Measurements from ENCODE around the gene NRARP.

The NRARP gene

DNA sequence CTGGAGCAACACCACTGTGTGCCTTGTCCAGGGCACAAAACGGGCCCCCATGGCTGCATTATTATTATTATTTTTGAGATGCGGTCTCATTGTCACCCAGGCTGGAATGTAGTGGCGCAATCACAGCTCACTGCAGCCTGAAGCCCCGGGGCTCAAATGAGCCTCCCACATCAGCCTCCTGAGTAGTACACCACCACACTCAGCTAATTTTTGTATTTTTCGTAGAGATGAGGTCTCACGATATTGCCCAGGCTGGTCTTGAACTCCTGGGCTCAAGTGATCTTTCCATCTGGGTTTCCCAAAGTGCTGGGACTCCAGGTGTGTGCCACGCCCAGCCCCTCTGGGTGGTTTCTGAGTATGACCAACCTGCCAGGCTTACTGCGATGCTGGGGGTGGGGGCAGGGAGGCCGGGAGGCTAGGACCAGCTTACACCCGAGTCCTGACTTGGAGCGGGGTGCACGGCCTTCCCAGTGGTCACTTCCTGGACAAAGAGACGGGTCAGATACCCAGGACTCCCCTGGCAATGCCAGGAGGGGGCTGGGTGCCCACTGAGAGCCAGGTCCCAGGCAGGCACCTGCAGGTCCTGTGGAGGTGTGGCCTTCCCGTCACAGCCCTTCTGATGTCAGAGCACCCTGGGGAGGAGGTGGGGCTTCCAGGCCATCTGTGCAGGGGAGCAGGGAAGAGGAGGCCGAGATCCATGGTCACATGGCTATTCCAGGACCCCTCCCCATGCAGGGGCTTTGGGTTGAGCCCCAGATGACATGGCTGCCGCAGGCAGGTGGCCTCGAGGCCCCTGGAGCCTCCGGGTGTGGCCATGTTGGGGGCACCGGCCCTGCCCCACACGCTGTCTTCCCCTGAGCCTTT lies 8.3 kb upstream of the NRARP start:
- DNase-seq: no peak

- DNase-seq: no peak
Measured at GRCh38 chr9:137309368-137310188, 7.5 kb upstream of the NRARP start.

GRCh38 chr9:137308057-137308619 lies 6.1 kb upstream of the NRARP start:
- DNase-seq: no peak

GRCh38 chr9:137307255-137308056 lies 5.4 kb upstream of the NRARP start:
- DNase-seq: no peak

- DNase-seq: no peak
Measured at GRCh38 chr9:137306850-137307254, 4.8 kb upstream of the NRARP start.

DNA sequence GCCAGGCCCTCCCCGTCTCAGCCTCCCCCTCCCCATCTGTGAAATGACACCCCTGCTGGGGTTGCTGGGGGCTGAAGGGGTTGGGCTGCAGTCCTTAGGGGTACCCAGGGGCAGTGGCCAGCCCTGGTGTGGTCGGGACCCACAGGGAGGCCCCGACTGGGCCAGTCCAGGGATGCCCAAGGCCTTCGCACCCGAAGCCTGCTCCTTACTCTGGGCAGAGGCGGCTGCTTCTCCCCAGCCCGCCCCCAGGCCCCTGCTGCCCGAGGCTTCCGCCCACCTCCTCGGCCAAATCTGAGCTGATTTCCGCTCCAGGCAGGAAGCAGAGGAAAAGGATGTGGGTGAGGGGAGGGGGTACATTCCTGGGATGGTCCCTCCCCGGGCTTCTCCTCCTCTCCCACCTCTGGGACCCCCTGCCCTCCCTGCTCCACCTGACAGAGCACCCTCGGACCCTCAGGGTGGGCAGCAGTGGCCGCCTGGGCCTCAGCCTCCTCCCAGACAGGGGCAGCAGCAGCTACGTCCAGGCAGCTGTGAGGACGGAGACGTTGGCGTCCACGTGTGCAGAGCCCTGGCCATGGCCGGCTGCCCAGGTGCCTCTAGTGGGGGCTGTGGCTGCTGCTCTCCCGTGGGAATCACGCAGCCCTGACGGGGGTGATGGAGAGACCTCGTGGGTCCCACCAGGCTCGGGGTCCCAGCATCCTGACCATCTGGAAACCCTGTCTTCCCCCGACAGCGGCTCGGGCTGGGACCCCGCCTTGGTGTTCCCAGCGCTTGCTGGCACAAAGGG lies 4.2 kb upstream of the NRARP start:
- DNase-seq: no peak

- no peak for DNase-seq
Measured at GRCh38 chr9:137305798-137306065, 3.7 kb upstream of the NRARP start.

DNA sequence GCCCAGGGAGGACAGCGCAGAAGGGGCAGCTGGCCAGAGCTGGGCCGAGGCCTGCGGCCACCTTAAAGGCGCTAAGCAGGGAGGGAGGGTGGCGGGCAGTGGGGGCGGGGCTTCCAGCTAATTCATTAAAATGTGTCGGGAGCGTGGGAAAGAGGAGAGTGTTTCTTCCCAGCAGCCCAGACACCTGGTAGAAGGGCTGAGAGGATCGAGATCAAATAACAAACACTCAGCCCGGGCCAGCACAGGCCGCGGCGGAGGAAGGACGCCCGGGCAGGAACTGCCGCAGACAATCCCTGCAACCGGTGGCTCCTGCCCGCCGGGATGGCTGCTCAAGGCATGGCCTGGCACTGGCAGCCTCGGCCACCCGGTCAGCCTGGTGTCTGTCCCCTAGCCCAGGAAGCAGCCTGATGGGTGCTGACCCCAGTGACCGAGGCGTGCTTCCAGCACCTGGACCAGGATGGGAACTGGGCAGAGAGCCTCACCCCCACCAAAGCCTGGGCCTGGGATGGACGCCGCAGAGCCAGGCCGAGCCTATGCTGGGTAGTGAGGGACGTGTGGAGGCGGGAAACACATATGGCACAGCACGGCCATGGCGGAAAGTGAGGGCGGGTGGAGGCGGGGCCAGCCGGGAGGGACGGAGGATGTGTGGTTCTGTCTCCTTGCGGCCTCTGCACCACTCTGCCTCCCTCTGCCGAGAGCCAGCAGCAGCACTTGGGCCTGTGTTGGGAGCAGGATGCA lies 3.2 kb upstream of the NRARP start:
- peak; percentile 74 for DNase-seq

DNA sequence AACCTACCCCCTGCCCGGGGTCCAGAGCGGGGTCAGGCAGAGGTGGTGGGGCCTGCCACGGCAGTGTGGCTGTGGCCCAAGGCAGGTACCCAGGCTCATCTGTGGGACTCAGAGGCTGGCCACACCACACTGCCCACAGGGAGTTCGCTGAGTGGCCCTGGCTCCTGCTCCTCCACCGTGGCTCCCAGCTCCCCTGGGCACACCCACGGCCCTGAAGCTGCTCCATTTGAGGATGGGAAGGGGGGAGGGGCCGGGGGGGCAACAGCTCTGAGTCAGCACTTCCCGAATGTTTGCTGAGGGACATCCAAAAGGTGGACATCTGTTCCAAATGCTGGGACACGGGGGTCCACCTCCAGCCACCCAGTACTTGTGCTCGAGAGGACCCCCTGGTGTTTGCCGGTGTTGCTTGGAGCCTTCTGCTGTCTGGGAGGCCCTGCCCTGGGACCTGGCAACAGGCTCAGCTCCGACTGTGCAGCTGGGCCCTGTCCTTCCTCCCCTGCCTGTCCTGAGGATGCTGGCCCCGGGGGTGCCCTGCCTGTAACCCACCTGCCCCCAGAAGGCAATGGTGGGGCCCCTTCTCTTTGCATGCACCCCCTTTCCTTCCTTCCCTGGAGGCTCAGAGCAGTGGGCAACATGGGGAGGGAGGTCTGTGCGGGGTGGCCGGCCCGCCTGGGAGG lies 2.5 kb upstream of the NRARP start:
- DNase-seq: no peak

GRCh38 chr9:137303893-137304382 lies 1.9 kb upstream of the NRARP start:
- DNase-seq: no peak

- no peak for DNase-seq
Measured at GRCh38 chr9:137303151-137303892, 1.3 kb upstream of the NRARP start.

DNA sequence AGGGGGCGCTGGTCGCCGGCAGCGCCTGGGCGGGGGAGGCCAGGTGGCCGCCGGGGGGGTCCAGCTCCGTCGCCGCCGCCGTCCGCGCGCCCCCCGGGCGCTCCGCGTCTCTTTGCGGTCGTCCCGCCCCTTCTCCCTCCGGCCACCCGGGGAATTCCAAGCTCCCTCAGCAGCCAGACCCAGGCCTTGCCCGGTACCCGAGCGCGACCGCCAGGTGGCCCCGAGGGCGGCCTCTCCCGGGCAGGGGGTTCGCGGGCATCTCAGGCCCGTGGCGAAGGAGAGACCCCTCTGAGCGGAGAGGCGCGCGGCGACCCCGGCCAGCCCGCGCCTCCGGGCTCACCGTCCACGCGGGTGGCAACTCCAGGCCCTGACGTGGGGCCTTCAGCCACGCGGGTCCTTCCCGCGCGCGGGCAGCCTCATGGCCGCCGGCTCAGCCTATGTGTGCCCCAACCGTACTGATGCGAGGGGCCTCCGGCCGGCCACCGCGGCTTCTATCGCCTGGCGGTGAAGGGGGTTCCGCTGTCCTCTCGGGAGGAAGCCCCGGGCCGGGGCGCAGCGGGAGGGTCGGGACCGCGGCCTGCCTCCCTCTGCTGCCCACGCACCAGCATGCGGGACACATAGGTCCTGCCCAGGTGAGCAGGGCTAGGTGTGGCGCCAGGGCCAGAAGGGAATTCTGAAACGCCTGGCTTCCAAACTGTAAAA lies 529 bp upstream of the NRARP start:
- no peak for DNase-seq

DNA sequence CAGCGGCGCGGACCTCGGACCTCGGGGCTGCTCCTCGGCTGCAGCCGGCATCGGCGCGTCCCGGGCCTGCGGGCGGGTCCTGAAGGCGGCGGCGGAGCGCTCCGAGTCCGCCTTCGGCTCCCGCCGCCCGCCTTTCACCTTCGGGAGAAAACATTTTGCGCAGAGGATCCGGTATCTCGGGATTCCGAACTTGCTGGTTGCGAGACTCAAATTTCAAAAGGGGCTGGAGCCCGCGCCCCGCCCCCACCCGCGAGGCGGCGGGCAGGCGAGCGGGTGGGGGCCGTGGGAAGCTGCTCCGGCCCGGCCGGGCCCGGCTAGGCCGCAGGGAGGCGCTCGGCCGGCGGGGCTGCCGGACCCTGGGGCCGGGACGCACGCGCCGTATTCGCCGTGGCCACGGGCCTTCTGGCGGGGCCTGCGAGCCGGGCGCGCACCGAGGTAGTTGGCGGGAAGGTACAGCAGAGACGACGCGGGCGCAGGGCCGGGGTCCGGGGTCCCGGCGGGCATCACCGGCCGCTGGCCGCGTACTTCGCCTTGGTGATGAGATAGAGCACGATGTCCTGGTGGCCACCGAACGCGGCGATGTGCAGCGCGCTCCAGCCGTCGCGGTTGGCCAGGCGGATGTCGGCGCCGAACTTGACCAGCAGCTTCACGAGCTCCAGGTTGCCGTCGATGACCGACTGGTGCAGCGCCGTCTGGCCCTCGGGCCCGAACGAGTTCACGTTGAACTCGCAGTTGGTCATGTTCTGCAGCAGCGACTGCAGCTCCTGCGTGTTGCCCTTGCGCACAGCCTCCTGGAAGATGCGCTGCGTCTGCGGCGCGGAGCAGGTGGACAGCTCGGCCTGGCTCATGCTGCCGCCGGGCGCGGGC lies 757 bp downstream of the NRARP start:
- peak; percentile 40 for DNase-seq

DNA sequence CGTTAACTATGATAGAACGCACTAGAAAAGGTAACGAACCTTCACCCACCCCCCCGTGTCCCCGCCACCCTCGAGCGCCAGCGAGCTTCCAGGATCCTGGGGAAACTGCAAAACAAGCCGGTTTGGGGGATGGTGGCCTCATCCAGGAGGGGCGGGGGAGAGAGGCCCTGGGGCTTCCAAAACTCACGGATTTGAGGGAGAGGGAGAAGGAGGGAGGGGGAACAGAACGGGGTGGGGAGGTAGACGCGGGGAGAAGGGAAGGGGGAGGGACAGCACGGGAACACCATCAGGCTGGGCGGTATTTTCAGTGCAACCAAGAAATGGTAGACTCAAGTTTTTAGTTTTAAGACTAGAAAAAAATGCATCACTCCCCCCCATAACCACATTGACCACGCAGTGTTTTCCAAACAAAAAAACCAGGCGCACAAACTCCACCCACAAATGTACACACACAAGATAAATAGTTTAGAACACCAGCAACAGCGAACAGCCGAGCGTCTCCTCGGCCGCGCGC lies 1.4 kb downstream of the NRARP start:
- DNase-seq: no peak

GRCh38 chr9:137299938-137300337 lies 2.1 kb downstream of the NRARP start:
- DNase-seq: no peak

DNA sequence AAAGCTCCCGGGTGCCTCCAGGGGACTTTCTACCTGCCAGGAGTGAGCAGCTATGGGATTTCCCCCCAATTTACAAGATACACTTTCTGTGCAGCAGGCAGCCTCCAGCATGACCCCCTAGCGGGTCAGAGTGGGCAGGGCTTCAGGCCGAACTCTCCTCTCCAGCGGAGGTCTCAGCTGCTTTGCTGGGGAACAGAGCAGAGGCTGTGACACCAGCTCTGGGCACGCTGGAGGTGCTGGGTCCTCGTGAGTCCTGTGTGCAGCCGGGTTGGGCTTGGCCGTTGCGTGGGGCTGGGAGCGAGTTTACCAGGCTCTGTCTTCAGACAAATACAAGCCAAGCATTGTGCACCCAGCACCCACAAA lies 2.9 kb downstream of the NRARP start:
- no peak for DNase-seq

DNA sequence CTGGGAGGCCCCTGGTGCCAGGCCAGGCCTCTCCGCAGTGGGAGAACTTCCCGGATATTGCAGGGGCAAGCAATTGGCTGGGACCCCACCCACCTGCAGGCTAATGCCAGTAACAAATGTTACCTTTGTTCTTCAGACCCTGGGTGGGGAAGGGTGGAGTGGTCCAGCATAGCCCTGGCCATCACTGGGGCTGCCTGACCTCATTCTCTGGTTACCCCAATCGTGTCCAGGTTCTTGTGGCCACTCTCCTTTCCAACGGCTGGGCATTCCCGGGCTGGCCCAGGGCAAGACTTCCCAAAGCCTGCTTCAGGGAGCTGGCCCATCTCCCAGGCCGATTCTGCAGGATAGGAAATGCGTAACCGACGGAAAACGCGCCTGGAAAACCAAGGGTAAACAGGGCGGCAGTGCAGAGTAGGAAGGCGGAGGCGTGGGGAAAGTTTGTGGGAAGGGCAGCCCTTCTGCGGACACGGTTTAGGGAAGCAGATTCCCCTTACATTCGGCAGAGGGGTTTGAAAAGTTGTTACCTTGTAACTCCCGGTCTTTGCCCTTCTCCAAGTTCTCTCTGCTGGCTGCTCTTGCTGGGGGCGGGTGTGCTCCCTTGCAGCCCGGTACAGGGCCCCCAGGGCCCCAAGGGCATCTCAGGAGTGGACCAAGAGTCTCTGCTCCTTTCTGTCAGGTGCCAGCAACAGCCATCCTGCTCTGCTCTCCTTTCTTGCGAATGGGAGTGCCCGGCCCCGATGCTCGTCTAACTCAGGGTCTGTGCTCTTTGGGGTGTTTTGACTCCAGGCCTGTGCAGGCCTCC lies 3.5 kb downstream of the NRARP start:
- DNase-seq: no peak

Measured in CD4-positive, alpha-beta T cell treated with Interleukin-6 for 4 hours (primary cell).